Heart left ventricle (tissue), 13 donors: ENCODE results near the gene C11orf97.
A peak's percentile ranks its signal among the peaks of the same experiment; 100 is the strongest.

ENCODE experiments used
- POLR2A ChIP-seq, 2 donors: fragments of 450-650 bp; IDR thresholded peaks; one replicate each; pipeline ENCODE4 v1.6.1; 2017; ENCODE audit warnings: antibody characterized with exemption in 2 of 2, mild to moderate bottlenecking in 2 of 2, moderate library complexity in 2 of 2
- TF ChIP-seq, protein P1 (sequence below), 12 donors: fragments of 200-600 bp; sonication (generic) in 4 of 12; IDR thresholded peaks; one replicate each; pipeline versions ENCODE4 v1.5.0 to v1.8.0; 2018 to 2022; ENCODE audit warnings: antibody characterized with exemption in 12 of 12, mild to moderate bottlenecking in 5 of 12
- donor health status: ischemic (EF 13 %, LVEDD 7.1; RV severe dilation, severe dysfunction).
- donor health status: DM: no; HTN: yes; CAD: no.
- donor health status: DM: no; HTN: no; CAD: no.
- donor health status: ischemic (EF 25% LVEDD 6.9; RV normal size, moderate dysfunction).
- donor health status: ischemic (EF 25% LVEDD 5.7; RV mildly dilated, moderate dysfunction).
- donor health status: ischemic (EF 35%, LVEDD 5.7; RV mildly dilated, moderate dysfunction).
- donor health status: nonischemic (EF 11% LVEDD 7.7; RV severe dilation, severe dysfunction).
- donor health status: DM: yes; HTN: yes; CAD: no.
- donor health status: PGD.
- donor health status: ischemic (EF 29% LVEDD 5.4; RV normal size, mild dysfunction).
- donor health status: nonischemic (EF 23%, LVEDD 6.1; RV moderate dilation, normal function).

DNA sequence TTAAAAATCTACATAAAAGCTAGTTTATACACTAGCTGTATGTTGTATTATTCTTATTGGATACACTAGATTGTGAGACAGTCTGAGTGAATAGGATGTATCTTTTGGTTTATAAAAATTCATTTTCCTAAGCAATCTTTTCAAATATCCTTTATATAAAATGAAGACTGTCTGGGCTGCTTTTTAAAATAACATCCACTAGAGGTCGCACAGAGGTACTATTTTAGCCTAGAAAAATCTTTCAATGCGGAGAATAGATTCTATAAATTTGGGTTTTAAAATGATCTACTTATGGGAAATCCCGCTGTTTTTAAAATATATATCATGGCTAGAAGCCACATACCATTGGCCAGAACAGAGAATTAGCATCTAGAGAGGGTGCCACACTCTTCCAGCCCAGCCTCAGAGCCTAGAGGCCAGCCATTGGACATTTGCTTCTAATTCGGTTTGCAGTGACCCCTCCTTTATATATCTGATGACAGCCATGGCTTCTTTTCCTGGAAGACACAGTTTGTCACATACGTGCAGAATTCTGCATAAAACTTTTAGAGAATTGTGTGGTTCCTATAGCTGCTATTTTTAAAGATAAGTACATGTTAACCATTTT, 7.3 kb downstream of the C11orf97 start:
- TF ChIP-seq, protein P1, sequence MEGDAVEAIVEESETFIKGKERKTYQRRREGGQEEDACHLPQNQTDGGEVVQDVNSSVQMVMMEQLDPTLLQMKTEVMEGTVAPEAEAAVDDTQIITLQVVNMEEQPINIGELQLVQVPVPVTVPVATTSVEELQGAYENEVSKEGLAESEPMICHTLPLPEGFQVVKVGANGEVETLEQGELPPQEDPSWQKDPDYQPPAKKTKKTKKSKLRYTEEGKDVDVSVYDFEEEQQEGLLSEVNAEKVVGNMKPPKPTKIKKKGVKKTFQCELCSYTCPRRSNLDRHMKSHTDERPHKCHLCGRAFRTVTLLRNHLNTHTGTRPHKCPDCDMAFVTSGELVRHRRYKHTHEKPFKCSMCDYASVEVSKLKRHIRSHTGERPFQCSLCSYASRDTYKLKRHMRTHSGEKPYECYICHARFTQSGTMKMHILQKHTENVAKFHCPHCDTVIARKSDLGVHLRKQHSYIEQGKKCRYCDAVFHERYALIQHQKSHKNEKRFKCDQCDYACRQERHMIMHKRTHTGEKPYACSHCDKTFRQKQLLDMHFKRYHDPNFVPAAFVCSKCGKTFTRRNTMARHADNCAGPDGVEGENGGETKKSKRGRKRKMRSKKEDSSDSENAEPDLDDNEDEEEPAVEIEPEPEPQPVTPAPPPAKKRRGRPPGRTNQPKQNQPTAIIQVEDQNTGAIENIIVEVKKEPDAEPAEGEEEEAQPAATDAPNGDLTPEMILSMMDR (IDR thresholded peaks at IDR 0.05) = peak; percentile 50 to 75 (median 67)
- no peak for TF ChIP-seq POLR2A (IDR thresholded peaks at IDR 0.05)
